PC-9 (cell line): ENCODE data around the gene FOSL2. TPM values are rescaled to one million over a fixed set of nuclear protein-coding genes. Genes with fewer than 3 reads are reported as not detected.

ENCODE experiments used
- BruUV-seq: library from RNA; stranded (reverse); fragments of 400-500 nt; replicated peaks from 2 replicates; lab custom pipeline; 2021; lab: Mats Ljungman, UMichigan
- CTCF ChIA-PET: fragments of 300-600 bp; sonication (Branson Sonifier 250); formaldehyde crosslinking; loops from one replicate; lab custom pipeline; 2022; ENCODE audit warnings: antibody characterized with exemption; lab: Charles Lee
- POLR2A ChIA-PET: fragments of 300-600 bp; sonication (Branson Sonifier 250); formaldehyde crosslinking; loops from one replicate; lab custom pipeline; 2022; ENCODE audit warnings: antibody characterized with exemption; ENCODE audit not compliant: unreplicated experiment; lab: Charles Lee
- DNase-seq, 2 experiments: peaks; one replicate each; pipeline versions ENCODE4 v3.0.0 to v3.0.0-alpha.2; 2015 to 2022; ENCODE audit warnings: mixed read lengths in 1 of 2
- H2AFZ ChIP-seq: fragments of 200-600 bp; sonication (generic); 2 replicates; pipeline ENCODE4 v1.8.1; 2017; ENCODE audit warnings: antibody characterized with exemption
- H3F3A ChIP-seq: fragments of 200-600 bp; sonication (generic); 2 replicates; pipeline ENCODE4 v1.8.1; 2017; ENCODE audit warnings: antibody characterized with exemption, mild to moderate bottlenecking, low read depth; ENCODE audit not compliant: insufficient read depth
- H3K27ac ChIP-seq: fragments of 200-600 bp; sonication (generic); 2 replicates; pipeline ENCODE4 v1.6.1; 2016; ENCODE audit warnings: mixed run types
- H3K27me3 ChIP-seq: fragments of 200-600 bp; sonication (generic); 2 replicates; pipeline ENCODE4 v1.6.1; 2016; ENCODE audit warnings: low read depth, mixed run types; ENCODE audit not compliant: insufficient read depth
- H3K36me3 ChIP-seq: fragments of 200-600 bp; sonication (generic); 2 replicates; pipeline ENCODE4 v1.6.1; 2016; ENCODE audit warnings: low read depth, mixed run types
- H3K4me1 ChIP-seq: fragments of 200-600 bp; sonication (generic); replicated peaks from 2 replicates; pipeline ENCODE4 v1.6.1; 2016; ENCODE audit warnings: mixed run types; ENCODE audit not compliant: insufficient read depth
- H3K4me2 ChIP-seq: fragments of 200-600 bp; sonication (generic); 2 replicates; pipeline ENCODE4 v1.6.1; 2017; ENCODE audit warnings: mixed run types
- H3K4me3 ChIP-seq: fragments of 200-600 bp; sonication (generic); 2 replicates; pipeline ENCODE4 v1.6.1; 2016; ENCODE audit warnings: mixed run types
- H3K79me2 ChIP-seq: fragments of 200-600 bp; sonication (generic); 2 replicates; pipeline ENCODE4 v1.6.1; 2017; ENCODE audit warnings: low read depth, mixed run types
- H3K9me2 ChIP-seq: fragments of 200-600 bp; sonication (generic); 2 replicates; pipeline ENCODE4 v1.8.1; 2017; ENCODE audit warnings: mild to moderate bottlenecking; ENCODE audit not compliant: insufficient read depth
- H3K9me3 ChIP-seq: fragments of 200-600 bp; sonication (generic); 2 replicates; pipeline ENCODE4 v1.8.1; 2016; ENCODE audit warnings: low read depth; ENCODE audit not compliant: insufficient read depth
- H4K20me1 ChIP-seq: fragments of 200-600 bp; sonication (generic); 2 replicates; pipeline ENCODE4 v1.8.1; 2017; ENCODE audit not compliant: insufficient read depth
- CTCF ChIP-seq: fragments of 200-600 bp; sonication (generic); conservative IDR thresholded peaks from 2 replicates; pipeline ENCODE4 v1.6.1; 2017; ENCODE audit warnings: mixed run types, antibody characterized with exemption, mild to moderate bottlenecking, moderate library complexity
- EZH2 ChIP-seq: fragments of 200-600 bp; sonication (generic); IDR thresholded peaks from 2 replicates; pipeline ENCODE4 v1.8.0; 2017; ENCODE audit warnings: antibody characterized with exemption, low read depth
- intact Hi-C: fragments of 100-400 bp; cut with micrococcal nuclease; formaldehyde crosslinking; loops from one replicate; pipeline ENCODE4 v1.10.0; 2022; ENCODE audit not compliant: unreplicated experiment
- total RNA-seq: library from RNA; stranded (reverse); gene quantifications from 2 replicates; pipeline ENCODE4 v1.2.3, GENCODE V29; 2021

The FOSL2 gene
- total RNA-seq, 1 experiment from 2014 or later: 60.0 TPM

DNA sequence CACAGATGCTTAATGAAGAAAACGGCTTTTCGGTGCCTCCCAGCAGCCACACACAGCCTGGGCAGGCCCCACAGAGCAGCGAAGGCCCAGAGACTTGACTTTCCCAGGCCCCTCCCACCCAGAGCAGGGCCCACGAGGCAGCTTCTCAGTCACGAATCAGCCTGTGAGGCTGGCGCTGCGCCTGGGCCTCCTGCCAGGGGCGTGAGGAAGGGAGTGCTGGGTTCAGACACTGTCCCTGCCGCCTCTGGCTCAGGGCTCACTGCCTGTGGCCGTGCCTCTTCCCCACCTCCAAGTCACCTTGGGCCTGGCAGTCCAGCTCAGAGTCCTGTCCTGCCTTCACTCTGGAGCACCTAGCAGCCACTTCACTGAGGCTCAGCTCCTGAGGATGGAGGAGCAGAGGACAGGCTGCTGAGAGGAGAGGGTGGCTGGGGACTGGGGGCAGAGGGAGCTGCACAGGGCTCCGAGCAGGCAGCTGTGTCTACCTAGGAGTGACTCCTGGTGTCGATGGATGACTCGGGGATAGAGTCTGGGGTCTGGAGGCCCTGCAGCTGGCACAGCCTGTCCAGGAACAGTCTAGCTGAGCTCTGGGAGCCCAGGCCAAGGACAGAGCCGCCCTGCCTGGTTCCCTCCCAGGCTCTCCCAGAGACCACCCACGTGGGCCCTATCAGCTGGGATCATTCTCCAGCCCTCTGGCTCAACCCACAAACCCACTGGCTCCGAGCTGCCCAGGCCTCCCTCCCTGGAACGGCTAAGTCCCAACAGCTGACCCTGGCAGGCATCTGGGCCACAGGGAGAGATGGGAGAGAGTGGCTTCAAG is 36.4 kb upstream of the FOSL2 start:
- BruUV-seq: no TSS peak

DNA sequence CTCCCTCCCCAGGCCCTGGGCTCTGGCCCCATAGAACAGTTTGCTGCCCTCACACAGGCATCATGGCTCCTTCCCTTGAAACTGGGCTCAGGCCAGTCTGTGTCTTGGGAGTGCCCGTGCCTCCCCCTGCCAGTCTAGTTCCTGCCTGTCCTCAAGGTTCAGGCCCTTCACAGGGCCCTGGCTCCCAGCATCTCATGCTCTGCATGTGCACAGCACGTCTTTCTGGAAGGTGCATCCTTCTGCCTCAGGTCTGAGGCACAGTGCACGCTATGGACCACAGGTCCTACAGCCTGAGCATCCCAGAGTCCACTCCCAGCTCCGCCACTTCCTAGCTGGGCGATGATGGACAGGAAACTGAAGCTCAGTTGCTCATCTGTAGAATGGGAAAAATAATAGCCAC is 35.6 kb upstream of the FOSL2 start:
- no peak overlapping the region for H3K27ac ChIP-seq
- ChIA-PET POLR2A (interaction anchor here (0.6 kb wide), 1 partner anchor 172 kb away, joined by 15 read pairs; no protein-coding TSS in a partner anchor), CTCF (interaction anchor here (0.6 kb wide), 1 partner anchor 110 kb away, joined by 5 read pairs; no protein-coding TSS in a partner anchor)
- TF ChIP-seq EZH2 (no peak), CTCF (no peak)
- H3K4me1 ChIP-seq: peaks cover 37% of the 10 kb centered on the region
- H2AFZ ChIP-seq: no peak overlapping the region
- peaks cover 31% of the 10 kb centered on the region for H3F3A ChIP-seq
- no peaks in the 10 kb centered on the region for H4K20me1 ChIP-seq
- no peak for DNase-seq
- intact Hi-C loops: no loop called here
- BruUV-seq: no TSS peak
- no peaks in the 10 kb centered on the region for H3K9me3 ChIP-seq
- no peak overlapping the region for H3K4me2 ChIP-seq
- H3K27me3 ChIP-seq: no peaks in the 10 kb centered on the region
- no peaks in the 10 kb centered on the region for H3K9me2 ChIP-seq
- no peaks in the 10 kb centered on the region for H3K36me3 ChIP-seq
- H3K4me3 ChIP-seq: no peak overlapping the region
- H3K79me2 ChIP-seq: no peaks in the 10 kb centered on the region

More for the DNA sequence above, 36.4 kb upstream of the FOSL2 start:
- H4K20me1 ChIP-seq: no peaks in the 10 kb centered on the region
- TF ChIP-seq CTCF: no peak
- TF ChIP-seq EZH2: no peak
- H3K36me3 ChIP-seq: no peaks in the 10 kb centered on the region
- H3K27me3 ChIP-seq: no peaks in the 10 kb centered on the region
- H3K4me2 ChIP-seq: no peak overlapping the region
- H3K27ac ChIP-seq: no peak overlapping the region
- ChIA-PET CTCF (no interaction called here), POLR2A (interaction anchor here (0.6 kb wide), 2 partner anchors 371 to 580 kb away, joined by 3 to 4 read pairs; no protein-coding TSS in a partner anchor)
- no peaks in the 10 kb centered on the region for H3K9me2 ChIP-seq
- intact Hi-C loops: no loop called here
- DNase-seq: peak; percentile 57 to 67
- peaks cover 30% of the 10 kb centered on the region for H3K4me1 ChIP-seq
- no peak overlapping the region for H2AFZ ChIP-seq
- H3F3A ChIP-seq: peaks cover 31% of the 10 kb centered on the region
- no peaks in the 10 kb centered on the region for H3K9me3 ChIP-seq
- H3K79me2 ChIP-seq: no peaks in the 10 kb centered on the region
- H3K4me3 ChIP-seq: no peak overlapping the region

- Histone ChIP-seq H4K20me1 (no peaks in the 10 kb centered on the region), H2AFZ (no peak overlapping the region), H3K4me3 (no peak overlapping the region), H3K79me2 (no peaks in the 10 kb centered on the region), H3F3A (peaks cover 31% of the 10 kb centered on the region), H3K27ac (0 out of 2 replicates have a peak overlapping the region, but pooled peaks have one; percentile 72), H3K9me2 (no peaks in the 10 kb centered on the region), H3K4me2 (no peak overlapping the region), H3K27me3 (no peaks in the 10 kb centered on the region), H3K36me3 (no peaks in the 10 kb centered on the region), H3K4me1 (peaks cover 37% of the 10 kb centered on the region), H3K9me3 (no peaks in the 10 kb centered on the region)
- ChIA-PET POLR2A (no interaction called here), CTCF (no interaction called here)
- no peak for DNase-seq
- intact Hi-C loops: loop anchor here (2.0 kb wide), 1 partner anchor 33 kb away; no protein-coding TSS in a partner anchor
- no peak for TF ChIP-seq EZH2
- TF ChIP-seq CTCF: no peak
- no TSS peak for BruUV-seq
Measured at GRCh38 chr2:28357948-28358667, 34.5 kb upstream of the FOSL2 start.
